ENCODE measurements around the gene DDX41.

DNA sequence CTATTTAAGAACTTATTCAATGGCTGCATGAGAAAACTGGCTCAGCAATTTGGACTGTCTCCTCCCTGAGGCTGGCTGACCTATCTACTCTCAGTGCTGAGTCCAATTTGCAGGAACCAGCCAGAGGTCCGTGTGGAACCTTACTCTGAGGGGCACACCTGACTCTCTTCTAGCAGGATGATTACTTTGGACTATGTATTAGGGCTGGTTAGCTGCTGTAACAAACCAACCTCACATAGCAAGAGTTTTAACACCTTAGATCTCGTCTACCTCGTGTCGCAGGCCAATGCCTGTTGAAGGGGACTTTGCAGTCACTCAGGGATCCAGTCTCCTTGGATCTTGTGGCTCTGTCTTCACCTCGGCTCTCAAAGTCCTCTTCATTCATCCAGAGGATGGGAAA lies 41.0 kb upstream of the DDX41 start:
- TF ChIP-seq, protein P1, sequence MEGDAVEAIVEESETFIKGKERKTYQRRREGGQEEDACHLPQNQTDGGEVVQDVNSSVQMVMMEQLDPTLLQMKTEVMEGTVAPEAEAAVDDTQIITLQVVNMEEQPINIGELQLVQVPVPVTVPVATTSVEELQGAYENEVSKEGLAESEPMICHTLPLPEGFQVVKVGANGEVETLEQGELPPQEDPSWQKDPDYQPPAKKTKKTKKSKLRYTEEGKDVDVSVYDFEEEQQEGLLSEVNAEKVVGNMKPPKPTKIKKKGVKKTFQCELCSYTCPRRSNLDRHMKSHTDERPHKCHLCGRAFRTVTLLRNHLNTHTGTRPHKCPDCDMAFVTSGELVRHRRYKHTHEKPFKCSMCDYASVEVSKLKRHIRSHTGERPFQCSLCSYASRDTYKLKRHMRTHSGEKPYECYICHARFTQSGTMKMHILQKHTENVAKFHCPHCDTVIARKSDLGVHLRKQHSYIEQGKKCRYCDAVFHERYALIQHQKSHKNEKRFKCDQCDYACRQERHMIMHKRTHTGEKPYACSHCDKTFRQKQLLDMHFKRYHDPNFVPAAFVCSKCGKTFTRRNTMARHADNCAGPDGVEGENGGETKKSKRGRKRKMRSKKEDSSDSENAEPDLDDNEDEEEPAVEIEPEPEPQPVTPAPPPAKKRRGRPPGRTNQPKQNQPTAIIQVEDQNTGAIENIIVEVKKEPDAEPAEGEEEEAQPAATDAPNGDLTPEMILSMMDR (IDR thresholded peaks at IDR 0.05), result no peak
- no peak for TF ChIP-seq POLR2A (IDR thresholded peaks at IDR 0.05)

All from heart left ventricle (tissue), 13 donors.